Hematopoietic multipotent progenitor cell treated with erythropoietin and hydrocortisone succinate and interleukin-3 and kit ligand, for 8 days (in vitro differentiated cells): ENCODE data around the gene RTEL1.
A peak's percentile ranks its signal among the peaks of the same experiment; 100 is the strongest.
"Not testable (repeated sequence)": the region's sequence is repeated elsewhere in the genome, so short reads cannot be mapped to it uniquely, and the experiment has no call there.

Experiments used
- DNase-seq: peaks from one replicate; pipeline ENCODE4 v3.0.0-alpha.2; 2015

The RTEL1 gene

DNA sequence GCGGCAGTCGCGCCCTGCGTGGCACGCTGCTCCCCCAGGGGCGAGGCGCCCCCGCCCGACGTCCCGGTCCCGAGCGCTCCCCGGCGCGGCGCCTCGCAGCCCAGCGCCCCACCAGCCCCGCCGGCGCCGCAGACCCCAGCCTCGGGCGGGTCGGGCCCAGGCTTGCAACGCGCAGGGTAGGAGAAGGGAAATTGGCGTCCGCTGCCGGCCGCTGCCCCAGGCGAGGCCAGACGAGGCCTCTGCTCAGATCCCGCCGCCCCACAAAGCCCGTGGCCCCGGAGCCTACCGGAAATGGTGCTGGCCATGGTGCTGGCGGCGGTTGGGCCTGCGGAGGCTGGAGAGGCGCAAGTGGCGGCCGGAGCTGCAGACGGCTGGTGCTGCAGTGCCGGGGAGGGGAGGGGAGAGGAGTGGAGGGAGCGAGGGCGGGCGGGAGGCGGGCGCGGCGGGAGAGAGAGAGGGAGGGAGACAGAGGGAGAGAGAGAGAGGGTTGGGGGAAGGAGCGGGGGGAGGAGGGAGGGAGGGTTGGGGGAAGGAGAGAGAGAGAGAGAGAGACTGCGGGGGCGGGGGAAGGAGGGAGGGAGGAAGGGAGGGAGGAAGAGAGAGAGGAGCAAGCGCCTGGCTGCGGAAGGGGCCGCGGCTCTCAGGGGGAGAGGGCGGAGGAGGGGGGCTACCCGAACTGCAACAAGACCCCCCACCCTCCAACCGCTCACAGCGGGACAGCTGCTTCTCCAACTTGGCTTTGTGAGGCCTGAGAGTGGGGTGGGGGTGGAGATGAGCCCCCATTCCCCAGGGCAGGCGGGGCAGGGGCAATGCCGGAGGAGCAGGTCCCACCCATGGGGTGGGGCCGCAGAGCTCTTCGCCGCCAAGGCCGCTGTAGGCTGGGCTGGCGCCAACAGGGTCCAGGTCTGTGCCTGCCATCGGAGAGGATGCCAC is 4.8 kb upstream of the RTEL1 start, which contains the start of gene STMN3:
Gene STMN3 (minus strand): TSS at position 384 of the 933 bp plus-strand sequence. CDS start 79 bp downstream, at position 305.
- peak; percentile 84 for DNase-seq

DNA sequence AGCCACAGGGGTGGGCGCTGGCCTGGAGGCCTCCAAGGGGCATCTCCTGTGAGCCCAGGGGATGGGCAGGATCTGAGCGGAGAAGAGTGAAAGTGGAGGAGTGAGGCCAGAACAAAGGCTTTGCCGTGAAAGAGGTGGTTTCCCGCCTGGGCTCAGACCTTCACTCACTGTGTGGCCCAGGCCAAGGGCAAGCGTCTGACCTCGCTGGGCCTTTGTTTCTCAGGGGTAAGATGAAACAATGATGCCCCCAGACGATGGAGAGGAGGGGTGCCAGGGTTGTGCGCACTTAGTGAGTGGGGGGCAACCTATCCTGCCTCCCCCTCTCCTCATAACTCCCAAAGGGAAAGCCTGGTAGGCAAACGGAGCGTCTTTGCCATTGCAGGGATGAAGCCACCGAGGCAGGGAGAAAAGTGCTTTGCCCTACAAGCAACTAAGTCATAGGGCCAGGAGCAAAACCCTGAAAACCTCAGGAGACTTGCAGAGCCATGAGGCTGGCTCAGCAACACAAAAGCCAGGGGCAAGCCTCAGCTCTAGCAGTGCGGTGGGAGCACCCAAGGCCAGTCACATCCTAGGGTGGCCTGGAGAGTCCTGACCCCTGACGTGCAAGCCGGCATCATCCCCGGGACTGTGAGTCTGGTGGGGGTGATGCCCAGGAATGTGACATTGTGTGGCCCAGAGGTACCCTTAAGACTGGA is 4.0 kb upstream of the RTEL1 start:
- no peak for DNase-seq

DNA sequence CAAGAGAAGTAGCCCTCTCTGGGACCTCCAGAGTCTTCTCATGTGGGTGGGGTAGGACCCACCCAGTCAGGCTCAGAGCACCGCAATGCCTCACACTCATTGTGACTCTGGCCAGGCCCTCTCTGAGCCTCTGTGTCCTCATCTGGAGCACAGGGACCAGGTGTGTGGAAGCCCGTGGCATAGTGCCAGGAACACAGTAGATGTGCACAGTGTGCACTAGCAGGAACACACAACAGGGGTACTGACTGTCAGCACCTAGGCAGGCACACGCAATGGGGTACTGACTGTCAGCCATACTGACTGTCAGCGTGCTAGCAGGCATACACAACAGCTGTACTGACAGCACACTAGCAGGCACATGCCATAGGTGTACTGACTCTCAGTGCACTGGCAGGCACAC is 2.9 kb upstream of the RTEL1 start:
- no peak for DNase-seq

DNA sequence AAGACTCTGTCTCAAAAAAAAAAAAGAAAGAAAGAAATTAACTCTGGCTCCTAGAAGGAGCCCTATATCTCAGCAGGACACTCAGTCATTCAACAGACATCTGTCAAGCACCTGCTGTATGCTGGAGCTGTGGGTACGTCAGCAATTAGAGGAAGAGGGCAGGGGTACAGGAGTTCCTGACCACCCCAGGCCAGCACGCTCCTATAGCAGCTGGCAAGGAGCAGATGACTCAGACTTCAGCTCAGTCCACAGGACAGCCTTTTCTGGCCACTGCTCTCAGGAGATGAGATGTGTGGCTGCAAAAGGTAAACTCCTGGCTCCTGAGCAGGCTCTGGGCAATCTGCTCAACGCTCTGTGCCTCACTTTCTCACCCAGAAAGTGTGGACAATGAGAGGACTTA is 1.7 kb upstream of the RTEL1 start:
- DNase-seq = no peak

DNA sequence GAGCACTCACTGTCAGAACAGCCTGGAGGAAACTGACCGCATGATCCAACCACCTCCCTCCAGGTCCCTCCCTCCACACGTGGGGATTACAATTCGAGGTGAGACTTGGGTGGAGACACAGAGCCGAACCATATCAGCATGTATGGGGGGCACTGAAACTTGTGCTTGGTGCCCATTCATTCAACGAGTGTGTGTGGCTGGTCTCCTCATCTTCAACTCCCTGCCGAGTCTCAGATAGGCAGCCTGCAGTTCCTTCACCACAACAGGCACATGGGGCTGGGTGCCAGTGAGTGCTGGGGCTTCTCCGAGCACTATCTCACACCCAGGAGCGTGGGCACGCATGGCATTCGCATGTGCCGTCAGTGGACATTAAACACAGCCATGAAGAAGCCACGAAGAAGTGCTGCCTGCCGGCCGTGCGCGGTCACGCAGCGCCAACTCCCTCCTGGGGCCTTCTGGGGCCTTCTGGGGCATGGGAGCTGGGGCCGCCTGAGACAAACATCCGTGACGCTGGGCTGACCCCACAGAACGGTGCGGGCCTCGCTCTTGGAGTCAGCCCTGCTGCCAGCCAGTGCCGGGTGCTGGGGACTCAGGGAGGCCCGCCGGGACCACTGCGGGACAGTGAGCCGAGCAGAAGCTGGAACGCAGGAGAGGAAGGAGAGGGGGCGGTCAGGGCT is 714 bp upstream of the RTEL1 start:
- peak; percentile 41 for DNase-seq

DNA sequence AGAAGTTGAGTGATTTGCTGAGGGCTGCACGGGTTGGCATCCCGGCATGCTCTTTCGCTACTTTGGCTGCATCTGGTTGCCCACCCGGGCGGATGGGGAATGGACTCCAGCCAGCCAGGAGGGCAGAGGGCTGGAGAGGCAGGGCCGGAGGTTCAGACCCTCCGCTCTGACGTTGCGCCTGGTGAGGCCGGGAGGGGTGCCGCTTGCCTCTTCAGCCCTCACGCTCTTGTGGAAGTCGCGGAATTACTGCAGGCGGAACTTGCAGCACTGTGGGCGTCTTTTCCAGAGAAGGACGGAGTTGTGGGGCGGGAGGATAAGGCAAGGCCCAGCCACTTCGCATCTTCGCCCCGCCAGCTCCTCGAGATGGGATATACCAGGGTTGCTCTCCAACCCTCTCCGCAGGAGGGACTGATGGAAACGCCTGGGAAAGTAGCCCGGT is 656 bp downstream of the RTEL1 start:
- no peak for DNase-seq

DNA sequence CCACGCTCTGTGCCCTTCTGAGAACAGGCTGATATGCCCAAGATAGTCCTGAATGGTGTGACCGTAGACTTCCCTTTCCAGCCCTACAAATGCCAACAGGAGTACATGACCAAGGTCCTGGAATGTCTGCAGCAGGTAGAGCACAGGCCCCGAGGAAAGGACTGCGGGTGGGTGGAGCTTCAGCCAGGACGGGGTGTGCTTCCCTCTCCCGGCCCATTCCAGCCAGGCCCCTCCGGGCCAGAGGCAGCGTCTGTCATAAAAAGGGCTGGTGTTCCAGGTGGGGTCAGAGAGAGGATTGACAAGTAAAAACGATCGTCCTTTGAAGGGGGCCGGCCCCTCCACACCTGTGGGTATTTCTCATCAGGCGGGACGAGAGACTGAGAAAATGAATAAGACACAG is 1.3 kb downstream of the RTEL1 start:
- DNase-seq = no peak

DNA sequence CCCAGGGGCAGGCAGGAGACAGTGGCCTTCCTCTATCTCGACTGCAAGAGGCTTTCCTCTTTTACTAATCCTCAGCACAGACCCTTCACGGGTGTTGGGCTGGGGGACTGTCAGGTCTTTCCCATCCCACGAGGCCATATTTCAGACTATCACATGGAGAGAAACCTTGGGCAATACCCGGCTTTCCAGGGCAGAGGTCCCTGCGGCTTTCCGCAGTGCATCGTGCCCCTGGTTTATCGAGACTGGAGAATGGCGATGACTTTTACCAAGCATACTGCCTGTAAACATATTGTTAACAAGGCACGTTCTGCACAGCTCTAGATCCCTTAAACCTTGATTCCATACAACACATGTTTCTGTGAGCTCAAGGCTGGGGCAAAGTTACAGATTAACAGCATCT is 2.1 kb downstream of the RTEL1 start:
- not testable (repeated sequence) for DNase-seq

DNA sequence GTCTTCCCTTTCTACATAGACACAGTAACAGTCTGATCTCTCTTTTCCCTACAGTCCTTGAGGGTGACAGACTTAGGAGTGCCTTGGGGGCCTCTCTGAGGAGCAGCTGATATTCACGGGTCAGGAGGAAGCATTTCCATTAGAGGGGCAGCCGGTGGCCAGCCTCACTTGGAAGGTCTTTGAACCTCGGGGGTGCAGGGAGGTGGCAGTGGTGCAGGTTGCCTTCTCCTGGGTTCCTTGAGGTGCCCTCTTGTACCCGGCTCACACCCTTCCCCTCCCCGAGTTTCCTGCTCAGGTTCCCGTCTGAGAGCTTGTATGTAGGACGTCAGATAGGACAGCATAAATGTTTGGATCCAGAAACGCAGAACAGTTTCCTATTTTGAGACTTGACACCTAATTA is 2.5 kb downstream of the RTEL1 start:
- DNase-seq = no peak

DNA sequence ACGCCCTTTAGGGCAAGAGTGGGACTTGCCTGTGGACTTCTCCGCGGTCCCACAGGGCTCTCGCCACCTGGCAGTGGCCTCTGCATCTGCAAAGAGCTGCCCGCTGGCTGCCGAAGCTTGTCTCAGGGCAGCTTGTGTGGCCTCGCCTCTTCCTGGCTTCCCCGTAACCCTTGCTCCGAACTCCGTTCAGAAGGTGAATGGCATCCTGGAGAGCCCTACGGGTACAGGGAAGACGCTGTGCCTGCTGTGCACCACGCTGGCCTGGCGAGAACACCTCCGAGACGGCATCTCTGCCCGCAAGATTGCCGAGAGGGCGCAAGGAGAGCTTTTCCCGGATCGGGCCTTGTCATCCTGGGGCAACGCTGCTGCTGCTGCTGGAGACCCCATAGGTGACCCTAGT is 3.0 kb downstream of the RTEL1 start:
- DNase-seq = no peak

DNA sequence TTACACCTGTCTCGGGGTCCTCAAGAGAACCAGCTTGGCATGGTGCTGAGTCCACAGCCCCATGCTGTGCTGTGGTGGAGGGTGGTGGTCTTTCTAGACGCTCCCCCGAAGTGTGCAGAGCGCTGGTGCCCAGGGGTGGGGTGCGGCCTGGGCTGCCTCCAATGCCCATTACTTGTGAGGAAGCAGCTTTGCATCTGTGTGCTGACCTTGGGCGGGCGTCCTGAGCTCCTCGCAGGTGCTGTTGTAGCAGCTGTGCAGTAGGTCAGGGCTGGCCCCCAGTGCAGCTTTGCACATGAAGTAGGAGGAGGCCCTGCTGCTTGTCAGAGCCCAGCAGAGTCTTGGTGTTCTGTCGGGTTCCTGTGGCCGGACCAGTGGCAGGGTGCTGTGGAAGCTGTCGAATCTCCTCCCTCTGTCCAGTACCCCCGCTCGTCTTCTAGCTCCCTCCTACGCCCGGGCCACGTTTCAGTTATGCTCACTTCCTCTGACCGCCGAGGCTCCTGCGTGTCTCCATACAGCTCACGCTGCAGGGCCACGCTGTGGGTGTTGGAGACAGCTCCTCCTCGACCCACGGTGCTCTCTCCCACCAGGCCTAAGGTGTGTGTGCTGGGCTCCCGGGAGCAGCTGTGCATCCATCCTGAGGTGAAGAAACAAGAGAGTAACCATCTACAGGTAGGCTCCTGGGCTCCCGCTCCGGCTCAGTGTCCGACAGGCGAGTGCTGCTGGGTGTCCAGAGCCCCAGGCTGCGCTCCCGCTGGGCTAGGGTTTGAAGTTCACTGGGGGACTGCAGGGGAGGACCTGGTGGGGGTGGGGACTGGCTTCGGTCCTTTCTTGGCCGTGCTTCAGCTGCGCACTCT is 4.1 kb downstream of the RTEL1 start:
- DNase-seq = no peak

DNA sequence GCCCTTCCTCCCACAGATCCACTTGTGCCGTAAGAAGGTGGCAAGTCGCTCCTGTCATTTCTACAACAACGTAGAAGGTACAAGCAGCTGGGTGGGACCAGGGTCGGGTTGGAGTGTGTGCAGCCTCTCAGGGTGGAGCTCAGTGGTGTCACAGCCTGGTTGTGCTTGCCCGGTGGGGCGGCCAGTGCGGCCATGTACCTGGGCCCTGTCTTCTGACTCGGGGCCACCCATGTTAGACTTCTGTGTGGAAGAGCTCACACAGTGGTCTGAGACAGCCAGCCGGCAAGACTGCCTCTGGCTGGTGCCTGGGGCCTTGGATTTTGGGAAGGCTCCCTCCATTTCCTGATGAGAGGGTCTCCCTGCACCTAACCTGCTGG is 4.7 kb downstream of the RTEL1 start:
- DNase-seq = no peak

DNA sequence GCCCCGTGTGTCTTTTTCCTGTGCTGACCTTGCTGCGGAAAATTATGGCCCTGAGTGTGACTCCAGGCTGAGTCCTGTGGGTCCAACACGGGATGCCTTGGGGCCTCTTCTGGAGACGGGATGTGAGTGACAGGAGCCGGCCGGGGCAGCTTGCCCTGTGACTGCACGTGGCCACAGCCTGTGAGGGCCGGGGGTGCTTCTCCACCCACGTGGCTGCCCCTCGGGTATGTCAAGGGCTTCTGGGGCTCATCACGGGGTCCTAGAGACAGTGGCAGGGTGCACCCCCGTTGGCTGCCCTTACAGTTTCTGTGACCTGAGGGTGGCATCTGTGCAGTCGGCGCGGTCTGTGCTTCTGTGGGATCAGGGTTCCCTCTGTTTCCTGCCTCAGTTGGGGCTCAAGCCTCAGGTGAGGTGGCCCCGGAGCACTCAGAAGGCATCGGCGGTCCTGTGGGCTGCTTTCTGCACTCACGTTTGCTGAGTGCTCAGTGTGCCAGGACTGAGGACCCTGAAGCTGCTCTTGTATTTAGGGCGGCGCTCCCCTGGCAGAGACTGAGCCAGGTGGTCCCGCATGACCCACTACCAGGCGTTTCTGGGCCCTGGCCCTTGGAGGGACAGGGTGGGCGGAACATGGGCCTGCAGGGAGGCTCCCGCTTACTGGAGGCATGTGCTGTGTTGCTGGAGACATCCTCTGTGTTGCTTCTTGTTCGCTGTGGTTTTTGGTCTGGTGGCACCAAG is 5.4 kb downstream of the RTEL1 start:
- DNase-seq = no peak

DNA sequence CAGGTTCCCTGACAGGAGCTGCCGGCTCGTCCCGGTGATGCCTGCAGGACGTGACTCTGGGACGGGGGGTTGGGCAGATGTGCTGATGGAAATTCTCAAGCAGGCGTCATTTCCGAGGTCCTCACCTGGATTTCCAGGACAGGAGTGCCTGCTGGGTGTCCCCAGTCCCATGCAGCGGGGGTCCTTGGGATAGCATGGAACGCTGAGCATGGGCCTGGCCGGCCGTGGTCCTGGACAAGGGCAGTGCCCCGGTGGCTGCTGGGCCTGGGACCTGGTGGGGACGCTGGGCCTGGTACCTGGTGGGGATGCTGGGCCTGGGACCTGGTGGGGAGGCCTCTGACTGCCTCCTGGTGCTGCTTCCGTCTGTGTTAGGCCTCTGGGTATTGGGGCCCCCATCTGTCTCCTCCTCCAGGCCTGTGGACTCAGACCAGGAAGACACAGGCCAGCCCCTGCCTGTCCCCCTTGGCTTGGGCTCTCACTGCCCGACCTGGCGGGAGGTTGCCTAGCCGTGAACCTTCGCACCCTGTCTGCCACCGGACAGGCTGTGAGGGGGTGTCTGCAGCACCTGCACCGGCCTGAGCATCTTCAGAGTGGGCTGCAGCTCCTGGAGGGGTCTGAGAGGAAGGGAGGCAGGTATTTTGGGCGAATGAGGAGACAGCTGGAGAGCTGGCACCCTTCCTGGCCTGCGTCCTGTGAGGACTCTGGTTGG is 6.2 kb downstream of the RTEL1 start:
- no peak for DNase-seq

DNA sequence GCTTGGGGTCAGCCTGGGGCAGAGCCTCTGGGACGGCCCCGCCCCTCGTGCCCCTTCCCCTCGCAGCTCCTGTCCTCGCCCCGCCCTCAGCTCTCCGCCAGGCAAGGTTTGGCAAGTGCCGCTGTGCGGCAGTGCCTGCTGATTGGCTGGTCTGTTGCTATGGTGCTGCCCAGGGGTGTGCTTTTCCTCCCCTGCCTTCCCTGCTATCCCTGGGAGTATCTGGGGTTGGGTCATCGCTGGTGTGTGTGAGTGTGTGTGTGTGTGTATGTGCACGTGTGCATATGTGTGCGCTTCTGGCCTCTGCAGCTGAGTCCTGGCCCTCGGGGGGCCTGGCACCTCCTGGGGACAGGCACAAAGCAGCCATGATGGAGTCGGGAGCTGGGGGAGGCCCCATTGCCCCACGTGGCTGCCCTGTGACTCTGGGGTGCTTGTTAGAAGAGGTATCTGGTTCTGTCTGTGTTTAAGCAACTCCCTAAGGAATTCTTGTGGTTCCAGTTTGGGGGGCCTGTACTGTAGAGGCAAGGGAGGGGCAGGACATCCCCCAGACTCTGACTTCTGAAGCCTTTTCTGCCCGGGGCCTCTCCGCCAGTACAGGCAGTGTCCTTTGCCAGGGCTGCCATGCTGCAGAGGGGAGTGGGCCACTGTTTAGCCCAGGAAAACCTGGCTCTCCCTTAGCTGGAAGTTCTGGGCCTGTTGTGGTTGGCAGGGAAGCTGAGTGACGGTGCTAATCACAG is 6.9 kb downstream of the RTEL1 start:
- no peak for DNase-seq

DNA sequence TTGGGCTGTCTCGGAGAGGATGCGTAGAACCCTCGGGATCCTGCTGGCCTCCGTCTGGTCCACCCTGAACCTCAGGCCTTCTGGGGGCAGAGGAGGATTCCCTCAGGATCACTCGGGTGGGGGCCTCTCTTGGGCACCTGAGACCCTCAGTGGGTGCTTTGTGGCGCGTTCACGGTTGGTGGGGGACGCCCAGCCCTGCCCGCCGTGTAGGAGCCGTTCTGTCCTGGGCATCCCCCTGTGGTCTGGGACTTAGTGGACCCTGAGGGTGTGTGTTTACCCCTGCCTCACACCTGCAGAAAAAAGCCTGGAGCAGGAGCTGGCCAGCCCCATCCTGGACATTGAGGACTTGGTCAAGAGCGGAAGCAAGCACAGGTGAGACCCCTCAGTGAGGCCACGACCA is 7.6 kb downstream of the RTEL1 start:
- DNase-seq = no peak

DNA sequence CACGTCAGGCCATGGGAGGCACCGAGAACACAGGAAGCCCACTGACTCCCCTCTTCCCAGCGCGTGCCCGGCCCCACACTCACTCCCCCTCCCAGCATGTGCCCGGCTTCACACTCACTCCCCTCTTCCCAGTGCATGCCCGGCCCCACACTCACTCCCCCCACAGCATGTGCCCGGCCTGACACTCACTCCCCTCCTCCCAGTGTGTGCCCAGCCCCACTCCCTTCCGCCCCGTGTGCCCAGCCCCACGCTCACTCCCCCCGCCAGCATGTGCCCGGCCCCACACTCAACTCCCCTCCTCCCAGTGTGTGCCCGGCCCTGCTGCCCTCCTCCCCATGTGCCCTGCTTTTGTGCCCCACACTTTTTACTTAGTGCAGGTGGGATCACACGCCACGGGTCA is 9.7 kb downstream of the RTEL1 start:
- DNase-seq = no peak

DNA sequence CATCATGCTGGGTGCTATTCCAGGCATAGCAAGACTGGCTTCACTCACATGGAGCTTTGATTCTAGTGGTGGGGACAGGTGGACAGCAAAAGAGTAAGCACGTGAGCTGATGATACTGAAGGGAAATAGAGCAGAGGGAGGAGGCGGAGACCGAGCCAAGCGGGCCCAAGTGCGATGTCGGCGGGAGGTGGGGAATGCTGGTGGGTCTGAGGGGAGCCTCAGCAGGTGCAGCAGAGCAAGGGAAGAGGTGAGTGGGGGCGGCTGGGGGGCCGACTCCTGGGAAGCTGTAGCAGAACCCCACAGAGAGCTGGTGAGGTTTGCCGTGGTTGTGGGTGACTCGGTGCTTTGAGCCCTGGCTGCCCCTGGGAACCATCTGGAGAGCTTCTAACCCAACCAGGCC is 10.2 kb downstream of the RTEL1 start:
- no peak for DNase-seq

DNA sequence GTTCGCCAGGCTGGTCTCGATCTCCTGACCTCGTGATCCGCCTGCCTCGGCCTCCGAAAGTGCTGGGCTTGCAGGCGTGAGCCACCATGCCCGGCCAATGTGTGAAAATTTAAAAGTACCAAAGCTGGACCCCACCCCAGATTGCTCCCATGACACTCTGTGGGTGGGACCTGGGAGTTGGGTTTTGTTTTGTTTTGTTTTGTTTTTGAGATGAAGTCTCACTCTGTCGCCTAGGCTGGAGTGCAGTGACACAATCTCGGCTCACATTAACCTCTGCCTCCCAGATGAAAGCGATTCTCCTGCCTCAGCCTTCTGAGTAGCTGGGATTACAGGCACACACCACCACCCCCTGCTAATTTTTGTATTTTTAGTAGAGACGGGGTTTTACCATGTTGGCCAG is 13.6 kb downstream of the RTEL1 start:
- DNase-seq = not testable (repeated sequence)

DNA sequence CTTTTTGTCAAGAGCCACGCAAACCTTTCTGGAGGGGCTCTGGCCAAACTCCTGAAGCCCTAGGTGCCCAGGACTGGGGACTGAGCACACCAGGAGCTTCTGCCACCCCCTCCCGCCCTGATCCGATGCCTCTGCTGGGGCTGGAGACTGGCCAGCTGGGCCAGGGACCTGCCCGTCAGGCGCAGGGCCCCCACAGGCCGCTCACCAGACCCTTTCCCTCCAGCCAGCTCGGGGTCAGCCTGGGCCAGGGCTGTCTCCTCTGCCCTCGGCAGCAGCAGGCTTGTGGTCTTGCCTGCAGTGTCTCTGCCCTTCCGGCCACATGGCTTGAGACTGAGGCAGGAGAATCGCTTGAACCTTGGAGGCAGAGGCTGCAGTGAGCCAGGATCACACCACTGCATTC is 14.6 kb downstream of the RTEL1 start:
- DNase-seq = no peak

DNA sequence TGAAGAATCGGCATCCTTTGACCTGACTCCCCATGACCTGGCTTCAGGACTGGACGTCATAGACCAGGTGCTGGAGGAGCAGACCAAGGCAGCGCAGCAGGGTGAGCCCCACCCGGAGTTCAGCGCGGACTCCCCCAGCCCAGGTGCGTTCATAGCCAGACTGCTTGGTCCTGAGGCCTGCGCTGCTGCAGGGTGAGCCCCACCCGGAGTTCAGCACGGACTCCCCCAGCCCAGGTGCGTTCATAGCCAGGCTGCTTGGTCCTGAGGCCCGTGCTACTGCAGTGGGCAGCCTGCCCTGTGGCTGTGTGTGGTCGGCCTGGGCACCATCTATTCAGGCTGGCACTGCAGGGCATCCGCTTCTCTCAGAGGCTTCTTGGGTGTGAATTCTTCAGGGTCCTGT is 15.8 kb downstream of the RTEL1 start:
- DNase-seq = no peak
